Measurements from ENCODE around the gene PCYT2. TPM values are rescaled to one million over a fixed set of nuclear protein-coding genes. Genes with fewer than 3 reads are reported as not detected.
A peak's percentile ranks its signal among the peaks of the same experiment; 100 is the strongest.

The PCYT2 gene
- total RNA-seq, 2 donors from 2014 or later = 47.5 to 71.6 TPM

DNA sequence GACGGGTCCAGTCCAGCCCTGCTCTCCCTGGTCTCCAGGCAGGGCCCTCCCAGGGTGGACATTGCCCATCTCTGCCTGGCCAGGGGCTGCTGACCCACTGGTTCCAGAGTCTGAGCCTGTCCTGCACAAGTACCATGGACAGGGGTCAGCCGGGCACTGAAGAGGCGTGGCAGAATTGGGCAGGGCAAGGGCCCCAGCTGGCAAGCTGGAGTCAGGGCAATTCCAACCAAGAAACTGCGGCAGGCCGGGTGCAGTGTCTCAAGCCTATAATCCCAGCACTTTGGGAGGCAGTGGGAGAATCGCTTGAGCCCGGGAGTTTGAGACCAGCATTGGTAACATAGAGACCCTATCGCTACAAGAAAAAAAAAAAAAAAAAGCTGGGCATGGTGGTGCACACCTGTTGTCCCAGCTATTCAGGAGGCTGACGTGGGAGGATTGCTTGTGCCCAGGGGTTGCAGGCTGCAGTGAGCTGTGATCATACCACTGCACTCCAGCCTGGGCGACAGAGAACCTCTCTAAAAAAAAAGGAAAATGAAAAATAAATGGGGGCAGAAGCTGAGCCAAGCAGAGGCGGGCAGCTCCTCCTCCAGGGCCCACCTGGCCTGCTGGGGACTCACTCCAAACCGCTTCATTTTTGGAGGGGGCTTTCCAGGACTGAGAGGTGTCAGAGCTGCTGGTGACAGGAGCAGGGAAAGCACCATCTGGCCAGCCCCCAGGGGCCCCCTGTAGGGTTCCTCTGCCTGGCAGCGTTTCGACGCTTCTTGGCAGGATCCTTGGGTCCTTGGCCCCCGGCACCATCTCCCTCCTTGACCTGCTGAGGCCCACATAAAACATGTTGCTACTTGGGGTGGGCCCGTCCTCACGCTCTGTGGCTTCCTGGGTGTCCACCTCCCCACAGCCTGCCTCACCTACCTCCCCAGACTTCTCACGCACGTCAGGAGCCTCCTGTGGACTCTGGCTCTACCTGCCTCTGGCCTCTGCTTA lies 19.2 kb upstream of the PCYT2 start:
- DNase-seq = peak; percentile 51
- Histone ChIP-seq H3K36me3 (no peaks in the 10 kb centered on the region), H3K4me1 (peaks cover 6% of the 10 kb centered on the region), H3K27ac (no peak overlapping the region), H3K4me3 (no peak overlapping the region), H3K9ac (ENCODE audit: low read depth in 2 of 2, low read length in 2 of 2) (no peak overlapping the region), H3K9me3 (no peaks in the 10 kb centered on the region), H3K27me3 (peaks cover 9% of the 10 kb centered on the region)
- intact Hi-C loops (cut with DNase I) = no loop called here
- TF ChIP-seq, protein P1, sequence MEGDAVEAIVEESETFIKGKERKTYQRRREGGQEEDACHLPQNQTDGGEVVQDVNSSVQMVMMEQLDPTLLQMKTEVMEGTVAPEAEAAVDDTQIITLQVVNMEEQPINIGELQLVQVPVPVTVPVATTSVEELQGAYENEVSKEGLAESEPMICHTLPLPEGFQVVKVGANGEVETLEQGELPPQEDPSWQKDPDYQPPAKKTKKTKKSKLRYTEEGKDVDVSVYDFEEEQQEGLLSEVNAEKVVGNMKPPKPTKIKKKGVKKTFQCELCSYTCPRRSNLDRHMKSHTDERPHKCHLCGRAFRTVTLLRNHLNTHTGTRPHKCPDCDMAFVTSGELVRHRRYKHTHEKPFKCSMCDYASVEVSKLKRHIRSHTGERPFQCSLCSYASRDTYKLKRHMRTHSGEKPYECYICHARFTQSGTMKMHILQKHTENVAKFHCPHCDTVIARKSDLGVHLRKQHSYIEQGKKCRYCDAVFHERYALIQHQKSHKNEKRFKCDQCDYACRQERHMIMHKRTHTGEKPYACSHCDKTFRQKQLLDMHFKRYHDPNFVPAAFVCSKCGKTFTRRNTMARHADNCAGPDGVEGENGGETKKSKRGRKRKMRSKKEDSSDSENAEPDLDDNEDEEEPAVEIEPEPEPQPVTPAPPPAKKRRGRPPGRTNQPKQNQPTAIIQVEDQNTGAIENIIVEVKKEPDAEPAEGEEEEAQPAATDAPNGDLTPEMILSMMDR (IDR thresholded peaks at IDR 0.05) = no peak

DNA sequence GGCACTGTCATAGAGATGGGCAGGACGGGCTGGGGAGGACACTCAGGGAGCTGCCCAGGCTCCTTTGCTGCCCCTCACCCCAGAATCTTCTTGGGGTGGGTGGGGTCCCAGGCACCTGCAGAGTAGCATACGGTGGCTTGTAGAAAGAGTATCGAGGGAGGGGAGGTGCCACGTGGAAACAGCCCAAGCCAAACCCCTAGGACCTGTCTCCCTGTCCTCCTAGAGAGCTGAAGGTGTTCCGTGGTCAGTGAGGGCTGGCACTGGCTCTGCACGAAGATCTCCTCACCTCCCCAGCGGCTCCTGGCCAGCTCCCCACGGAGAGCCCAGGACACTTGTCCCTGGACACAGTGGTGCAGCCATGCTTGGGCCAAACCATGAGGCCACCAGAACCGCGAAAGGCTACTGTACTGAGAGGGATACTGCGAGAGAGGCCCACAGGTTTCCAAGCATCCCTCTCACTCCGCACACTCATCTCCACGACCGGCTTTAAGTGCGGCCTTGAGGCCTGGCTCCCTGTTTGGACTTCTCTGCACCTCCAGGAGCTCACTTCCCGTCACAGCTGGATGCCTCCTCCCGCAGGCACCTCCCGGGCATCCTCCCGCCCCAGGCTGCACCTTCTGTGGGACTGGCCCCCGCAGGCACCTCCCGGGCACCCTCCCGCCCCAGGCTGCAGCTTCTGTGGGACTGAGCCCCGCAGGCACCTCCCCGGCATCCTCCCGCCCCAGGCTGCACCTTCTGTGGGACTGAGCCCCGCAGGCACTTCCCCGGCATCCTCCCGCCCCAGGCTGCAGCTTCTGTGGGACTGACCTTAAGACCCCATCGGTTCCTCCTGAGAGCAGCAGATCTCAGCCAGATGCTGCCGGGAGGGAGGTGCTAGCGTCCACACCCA lies 18.3 kb upstream of the PCYT2 start:
- intact Hi-C loops (cut with DNase I) = no loop called here
- no peak for DNase-seq
- no peaks in the 10 kb centered on the region for H3K36me3 ChIP-seq

DNA sequence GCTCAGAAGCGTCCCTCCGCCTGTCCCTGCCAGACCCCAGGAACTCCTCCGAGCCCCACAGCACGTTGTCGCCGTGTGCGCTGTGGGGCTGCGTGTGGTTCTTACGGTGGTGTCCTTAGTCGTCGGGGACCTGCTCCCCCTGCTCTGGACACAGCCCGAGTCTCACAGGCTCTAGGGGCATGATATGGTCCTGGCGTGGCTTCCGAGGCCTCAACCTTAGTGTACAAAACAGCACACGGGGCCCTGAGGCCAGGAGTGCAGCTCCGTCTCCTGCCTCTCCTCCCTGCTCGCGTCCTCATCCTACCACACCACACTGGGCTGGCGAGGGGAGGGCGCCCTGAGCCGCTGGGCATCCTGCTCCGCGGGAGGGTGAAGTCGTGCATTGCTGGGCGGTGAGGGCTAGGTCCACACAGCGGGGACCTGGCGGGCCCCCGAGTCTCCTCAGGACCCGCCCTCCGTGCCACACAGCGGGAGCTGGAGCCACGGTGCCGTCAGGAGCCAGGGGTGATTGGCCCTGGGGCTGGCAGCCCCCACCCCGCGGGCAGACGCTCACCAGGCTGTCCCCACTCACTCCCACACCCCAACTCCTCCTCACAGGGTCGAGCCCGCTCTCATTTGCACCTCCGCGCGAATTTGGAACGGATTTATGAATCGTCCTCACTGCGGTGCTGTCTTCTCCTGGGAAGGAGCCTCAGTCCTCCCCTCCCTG lies 17.5 kb upstream of the PCYT2 start:
- H3K36me3 ChIP-seq = no peaks in the 10 kb centered on the region
- intact Hi-C loops (cut with DNase I) = no loop called here
- no peaks in the 10 kb centered on the region for H3K9me3 ChIP-seq
- H3K4me3 ChIP-seq = peak overlapping the region; percentile 36
- peaks cover 9% of the 10 kb centered on the region for H3K27me3 ChIP-seq
- TF ChIP-seq, protein P1 (IDR thresholded peaks at IDR 0.05) = no peak
- H3K9ac ChIP-seq (ENCODE audit: low read depth in 2 of 2, low read length in 2 of 2) = peak overlapping the region; percentile 51 to 62
- H3K4me1 ChIP-seq = peaks cover 21% of the 10 kb centered on the region
- DNase-seq = no peak
- H3K27ac ChIP-seq = no peak overlapping the region

More for the DNA sequence above, 18.3 kb upstream of the PCYT2 start:
- Histone ChIP-seq H3K27me3 (peaks cover 9% of the 10 kb centered on the region), H3K4me3 (no peak overlapping the region), H3K9ac (ENCODE audit: low read depth in 2 of 2, low read length in 2 of 2) (no peak overlapping the region), H3K9me3 (no peaks in the 10 kb centered on the region), H3K4me1 (peaks cover 13% of the 10 kb centered on the region), H3K27ac (no peak overlapping the region)
- TF ChIP-seq, protein P1 (IDR thresholded peaks at IDR 0.05) = no peak

DNA sequence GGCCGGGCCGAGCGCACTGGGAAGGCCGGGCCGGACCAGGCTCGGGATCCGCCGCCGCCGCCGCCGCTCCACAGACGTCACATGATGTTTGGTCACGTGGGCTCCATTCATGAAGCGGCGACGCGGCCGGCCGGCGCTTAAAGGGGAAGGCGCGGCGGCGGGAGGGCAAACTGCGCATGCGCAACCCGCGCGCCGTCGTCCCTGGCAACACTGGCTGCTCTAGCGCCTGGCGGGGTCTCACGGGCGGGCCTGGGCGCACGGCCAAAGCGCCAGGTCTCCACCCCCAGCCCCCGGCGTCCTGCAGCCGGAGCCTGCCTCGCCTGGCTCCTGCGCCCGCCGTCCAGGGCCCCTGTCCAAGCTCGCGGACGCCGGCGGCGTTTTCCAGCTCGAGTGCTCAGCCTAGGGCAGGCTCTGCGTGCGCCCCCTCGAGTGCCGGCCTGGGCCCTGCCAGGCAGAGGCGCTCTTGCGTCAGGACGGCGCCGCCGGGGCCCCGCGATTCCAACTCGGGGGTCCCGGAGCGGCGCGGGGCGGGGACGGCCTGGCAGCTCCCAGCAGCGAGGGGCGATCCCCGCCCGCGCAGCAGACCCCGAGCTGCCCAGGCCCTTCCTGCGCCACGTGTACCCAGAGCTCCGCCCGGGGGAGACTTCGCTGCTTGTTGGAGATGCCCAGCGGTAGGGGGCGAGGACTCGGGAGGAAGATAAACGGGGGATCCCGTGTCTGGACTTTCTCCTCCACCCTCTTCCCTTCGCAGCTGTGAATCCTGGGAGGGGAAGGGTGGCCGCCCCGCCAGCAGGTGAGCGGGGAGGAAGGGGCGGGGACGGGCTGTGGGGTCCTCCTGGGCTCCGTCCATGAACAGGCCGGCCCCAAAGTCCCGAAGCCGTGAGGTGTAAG lies 16.7 kb upstream of the PCYT2 start, which contains the start of gene MAFG:
MAFG (minus strand) TSS at position 83 of the 891 bp plus-strand sequence. CDS start 4,550 bp downstream, outside the sequence.
- H3K4me1 ChIP-seq = peaks cover 23% of the 10 kb centered on the region
- TF ChIP-seq, protein P1 (IDR thresholded peaks at IDR 0.05) = no peak
- no peaks in the 10 kb centered on the region for H3K36me3 ChIP-seq
- peak; percentile 93 for DNase-seq
- H3K9ac ChIP-seq (ENCODE audit: low read depth in 2 of 2, low read length in 2 of 2) = peak within 1 kb of the TSS; percentile 92 to 95
- peak within 1 kb of the TSS; percentile 95 for H3K27ac ChIP-seq
- H3K27me3 ChIP-seq = peaks cover 9% of the 10 kb centered on the region
- H3K9me3 ChIP-seq = no peaks in the 10 kb centered on the region
- intact Hi-C loops (cut with DNase I) = no loop called here
- H3K4me3 ChIP-seq = peak within 1 kb of the TSS; percentile 95
